ENCODE data around the gene CHST11.

DNA sequence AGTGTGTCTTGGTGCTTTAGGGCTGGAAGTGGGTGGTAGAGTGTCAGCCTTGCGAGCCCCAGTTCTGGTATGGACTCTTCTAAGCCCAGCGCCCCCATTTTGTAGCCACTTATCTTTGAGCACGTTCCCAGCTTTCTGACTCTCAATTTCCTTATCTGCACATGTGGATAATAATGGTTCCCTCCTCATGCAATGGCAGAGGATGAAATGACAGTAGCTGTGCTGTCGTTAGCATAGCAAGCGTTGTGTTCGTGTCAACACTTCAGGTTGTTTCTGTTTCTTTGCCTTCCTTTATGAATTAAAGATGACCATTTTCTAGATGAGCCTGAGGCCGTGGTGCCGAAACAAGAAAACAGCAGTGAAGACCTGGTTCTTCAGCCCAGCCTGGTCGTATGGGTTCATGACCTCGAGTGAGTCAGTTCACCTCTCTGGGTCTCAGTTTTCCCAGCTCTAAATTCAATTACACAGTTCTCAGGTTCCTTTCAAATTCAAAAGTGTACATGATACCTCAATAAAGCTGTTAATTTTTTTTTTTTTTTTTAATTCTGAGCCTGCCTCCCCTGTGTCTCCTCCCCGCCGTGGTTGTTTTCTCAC, 268.3 kb downstream of the CHST11 start:
- TF ChIP-seq, protein P1, sequence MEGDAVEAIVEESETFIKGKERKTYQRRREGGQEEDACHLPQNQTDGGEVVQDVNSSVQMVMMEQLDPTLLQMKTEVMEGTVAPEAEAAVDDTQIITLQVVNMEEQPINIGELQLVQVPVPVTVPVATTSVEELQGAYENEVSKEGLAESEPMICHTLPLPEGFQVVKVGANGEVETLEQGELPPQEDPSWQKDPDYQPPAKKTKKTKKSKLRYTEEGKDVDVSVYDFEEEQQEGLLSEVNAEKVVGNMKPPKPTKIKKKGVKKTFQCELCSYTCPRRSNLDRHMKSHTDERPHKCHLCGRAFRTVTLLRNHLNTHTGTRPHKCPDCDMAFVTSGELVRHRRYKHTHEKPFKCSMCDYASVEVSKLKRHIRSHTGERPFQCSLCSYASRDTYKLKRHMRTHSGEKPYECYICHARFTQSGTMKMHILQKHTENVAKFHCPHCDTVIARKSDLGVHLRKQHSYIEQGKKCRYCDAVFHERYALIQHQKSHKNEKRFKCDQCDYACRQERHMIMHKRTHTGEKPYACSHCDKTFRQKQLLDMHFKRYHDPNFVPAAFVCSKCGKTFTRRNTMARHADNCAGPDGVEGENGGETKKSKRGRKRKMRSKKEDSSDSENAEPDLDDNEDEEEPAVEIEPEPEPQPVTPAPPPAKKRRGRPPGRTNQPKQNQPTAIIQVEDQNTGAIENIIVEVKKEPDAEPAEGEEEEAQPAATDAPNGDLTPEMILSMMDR (IDR thresholded peaks at IDR 0.05), result no peak
- TF ChIP-seq POLR2AphosphoS5 (IDR thresholded peaks at IDR 0.05) (no peak), POLR2A (IDR thresholded peaks at IDR 0.05) (no peak), EP300 (IDR thresholded peaks at IDR 0.05) (no peak)

All from sigmoid colon (tissue), 4 donors.